ENCODE results near the gene KNOP1.

The KNOP1 gene

DNA sequence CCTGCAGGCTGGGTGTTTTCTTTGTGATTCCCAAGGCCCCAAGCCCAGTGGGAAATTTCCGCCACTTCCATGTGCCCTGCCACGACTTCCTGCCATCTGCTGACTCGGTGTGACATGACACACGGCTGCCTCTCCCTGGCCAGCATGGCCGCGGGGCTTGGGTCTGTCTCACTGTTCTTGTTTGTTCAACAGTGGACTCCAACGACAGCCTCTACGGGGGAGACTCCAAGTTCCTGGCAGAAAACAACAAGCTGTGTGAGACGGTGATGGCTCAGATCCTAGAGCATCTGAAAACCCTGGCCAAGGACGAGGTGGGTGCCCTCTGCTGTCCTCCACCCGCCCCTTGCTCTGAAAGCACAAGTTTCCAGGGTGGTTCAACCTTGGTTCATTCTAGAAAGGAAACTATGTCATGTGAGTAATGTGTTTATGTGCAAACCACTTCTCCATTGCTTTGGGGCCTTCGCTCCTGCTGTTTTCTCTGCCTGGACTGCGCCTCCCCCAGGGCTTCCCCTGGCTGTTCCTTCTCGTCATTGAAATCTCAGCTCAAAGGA lies 26.8 kb downstream of the KNOP1 start:
- Histone ChIP-seq H3K9me3 (ENCODE audit: severe bottlenecking) (no peaks in the 10 kb centered on the region), H3K4me3 (ENCODE audit: low read depth, low read length) (no peak overlapping the region), H3K36me3 (peaks cover 18% of the 10 kb centered on the region), H3K27ac (no peak overlapping the region), H3K27me3 (ENCODE audit: insufficient read depth, low read depth, severe bottlenecking) (no peaks in the 10 kb centered on the region)
- DNase-seq = no peak
- TF ChIP-seq, protein P1, sequence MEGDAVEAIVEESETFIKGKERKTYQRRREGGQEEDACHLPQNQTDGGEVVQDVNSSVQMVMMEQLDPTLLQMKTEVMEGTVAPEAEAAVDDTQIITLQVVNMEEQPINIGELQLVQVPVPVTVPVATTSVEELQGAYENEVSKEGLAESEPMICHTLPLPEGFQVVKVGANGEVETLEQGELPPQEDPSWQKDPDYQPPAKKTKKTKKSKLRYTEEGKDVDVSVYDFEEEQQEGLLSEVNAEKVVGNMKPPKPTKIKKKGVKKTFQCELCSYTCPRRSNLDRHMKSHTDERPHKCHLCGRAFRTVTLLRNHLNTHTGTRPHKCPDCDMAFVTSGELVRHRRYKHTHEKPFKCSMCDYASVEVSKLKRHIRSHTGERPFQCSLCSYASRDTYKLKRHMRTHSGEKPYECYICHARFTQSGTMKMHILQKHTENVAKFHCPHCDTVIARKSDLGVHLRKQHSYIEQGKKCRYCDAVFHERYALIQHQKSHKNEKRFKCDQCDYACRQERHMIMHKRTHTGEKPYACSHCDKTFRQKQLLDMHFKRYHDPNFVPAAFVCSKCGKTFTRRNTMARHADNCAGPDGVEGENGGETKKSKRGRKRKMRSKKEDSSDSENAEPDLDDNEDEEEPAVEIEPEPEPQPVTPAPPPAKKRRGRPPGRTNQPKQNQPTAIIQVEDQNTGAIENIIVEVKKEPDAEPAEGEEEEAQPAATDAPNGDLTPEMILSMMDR (IDR thresholded peaks at IDR 0.05; ENCODE audit: low read depth, low read length) = no peak

DNA sequence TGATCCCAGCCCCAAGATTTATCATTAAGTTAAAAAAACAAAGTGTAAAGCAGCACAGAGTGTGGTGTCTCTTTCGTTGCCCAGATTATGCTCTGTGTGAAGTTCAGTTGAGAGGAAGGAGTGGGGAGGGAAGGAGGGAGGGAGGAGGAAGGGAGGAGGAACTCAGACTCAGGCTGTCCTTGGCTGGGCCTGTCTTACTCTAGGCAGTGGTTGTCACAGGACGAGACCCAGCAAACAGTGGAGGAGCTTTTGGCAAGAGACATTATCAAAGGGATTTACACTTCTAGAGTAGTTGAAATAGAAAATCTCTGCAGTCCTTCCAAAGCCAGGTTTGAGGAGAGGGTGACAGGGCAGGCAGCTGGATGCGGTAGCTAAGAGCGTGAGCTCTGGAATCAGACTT lies 27.8 kb downstream of the KNOP1 start:
- H3K27me3 ChIP-seq (ENCODE audit: insufficient read depth, low read depth, severe bottlenecking) = no peaks in the 10 kb centered on the region
- no peak overlapping the region for H3K27ac ChIP-seq
- no peak for DNase-seq
- TF ChIP-seq, protein P1 (IDR thresholded peaks at IDR 0.05; ENCODE audit: low read depth, low read length) = no peak
- H3K36me3 ChIP-seq = peaks cover 21% of the 10 kb centered on the region
- no peaks in the 10 kb centered on the region for H3K9me3 ChIP-seq (ENCODE audit: severe bottlenecking)
- no peak overlapping the region for H3K4me3 ChIP-seq (ENCODE audit: low read depth, low read length)

DNA sequence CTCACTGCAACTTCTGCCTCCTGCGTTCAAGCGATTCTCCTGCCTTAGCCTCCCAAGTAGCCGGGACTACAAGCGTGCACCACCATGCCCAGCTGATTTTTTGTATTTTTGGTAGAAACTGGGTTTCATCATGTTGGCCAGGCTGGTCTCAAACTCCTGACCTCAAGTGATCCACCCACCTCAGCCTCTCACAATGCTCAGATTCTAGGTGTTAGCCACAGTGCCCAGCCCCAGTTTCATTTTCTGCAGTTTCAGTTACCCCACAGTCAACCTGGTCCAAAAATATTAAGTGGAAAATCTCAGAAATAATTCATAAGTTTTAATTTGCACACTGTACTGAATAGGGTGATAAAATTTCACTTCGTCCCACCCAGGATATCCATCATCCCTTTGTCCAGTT lies 28.7 kb downstream of the KNOP1 start:
- no peak overlapping the region for H3K4me3 ChIP-seq (ENCODE audit: low read depth, low read length)
- no peaks in the 10 kb centered on the region for H3K9me3 ChIP-seq (ENCODE audit: severe bottlenecking)
- no peak overlapping the region for H3K27ac ChIP-seq
- no peaks in the 10 kb centered on the region for H3K27me3 ChIP-seq (ENCODE audit: insufficient read depth, low read depth, severe bottlenecking)
- TF ChIP-seq, protein P1 (IDR thresholded peaks at IDR 0.05; ENCODE audit: low read depth, low read length) = no peak
- DNase-seq = no peak
- peaks cover 25% of the 10 kb centered on the region for H3K36me3 ChIP-seq

DNA sequence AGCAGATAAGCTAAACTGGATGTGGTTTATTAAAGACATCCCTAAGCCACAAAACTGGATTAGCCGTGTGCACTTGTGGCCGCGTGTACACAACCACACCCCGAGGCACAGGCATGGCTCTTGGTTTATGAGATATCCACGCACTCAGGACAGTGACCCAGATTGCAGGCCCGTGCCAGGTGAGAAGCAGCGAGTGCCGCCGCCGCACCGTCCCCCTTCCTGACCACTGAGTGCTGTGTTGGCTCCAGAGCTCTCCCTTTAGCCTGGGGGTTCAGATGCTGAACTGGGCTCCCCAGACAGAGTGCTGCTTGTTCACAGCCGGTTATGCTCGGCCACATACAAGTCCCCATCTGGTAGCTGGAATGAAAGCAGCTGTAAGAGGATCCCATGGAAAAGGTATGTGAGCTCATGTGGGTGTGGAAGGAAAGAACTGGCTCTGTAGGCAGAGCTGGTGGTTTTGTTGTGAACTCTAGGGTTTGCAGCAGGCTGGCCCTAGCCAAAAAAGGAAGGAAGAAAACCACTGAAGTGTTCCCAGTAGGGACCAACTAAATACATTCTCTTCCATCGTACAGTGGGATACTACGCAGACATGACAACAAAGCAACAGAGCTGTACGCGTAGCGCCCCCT lies 29.5 kb downstream of the KNOP1 start:
- TF ChIP-seq, protein P1 (IDR thresholded peaks at IDR 0.05; ENCODE audit: low read depth, low read length) = no peak
- Histone ChIP-seq H3K4me3 (ENCODE audit: low read depth, low read length) (no peak overlapping the region), H3K9me3 (ENCODE audit: severe bottlenecking) (no peaks in the 10 kb centered on the region), H3K36me3 (peaks cover 31% of the 10 kb centered on the region), H3K27ac (no peak overlapping the region), H3K27me3 (ENCODE audit: insufficient read depth, low read depth, severe bottlenecking) (no peaks in the 10 kb centered on the region)
- no peak for DNase-seq

DNA sequence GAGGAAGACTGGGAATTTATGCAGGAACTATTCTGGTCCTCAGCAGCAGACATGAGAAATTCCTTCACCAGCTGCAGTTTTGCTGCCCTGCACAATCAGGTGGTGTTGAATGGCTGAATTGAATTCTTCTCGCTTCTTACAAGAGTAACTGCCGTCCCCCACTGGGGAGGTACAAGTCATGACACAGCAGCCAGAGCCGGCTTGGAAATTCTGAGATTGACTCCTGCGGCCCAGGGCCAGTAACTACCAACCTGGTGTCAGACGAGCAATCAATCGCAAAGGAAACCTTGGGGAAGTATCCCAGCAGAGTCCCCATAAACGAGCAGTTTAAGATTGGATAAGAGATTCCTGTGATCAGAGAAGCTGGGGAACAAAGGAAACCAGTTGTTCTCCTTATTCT lies 30.7 kb downstream of the KNOP1 start:
- DNase-seq = no peak
- Histone ChIP-seq H3K36me3 (peaks cover 34% of the 10 kb centered on the region), H3K27me3 (ENCODE audit: insufficient read depth, low read depth, severe bottlenecking) (no peaks in the 10 kb centered on the region)

More for the DNA sequence above, 30.7 kb downstream of the KNOP1 start:
- Histone ChIP-seq H3K9me3 (ENCODE audit: severe bottlenecking) (no peaks in the 10 kb centered on the region), H3K27ac (no peak overlapping the region), H3K4me3 (ENCODE audit: low read depth, low read length) (no peak overlapping the region)
- TF ChIP-seq, protein P1 (IDR thresholded peaks at IDR 0.05; ENCODE audit: low read depth, low read length) = no peak
